Retinal pigment epithelial cell (primary cell): ENCODE results near the gene MYH16.
A peak's percentile ranks its signal among the peaks of the same experiment; 100 is the strongest.
"Not testable (repeated sequence)": the region's sequence is repeated elsewhere in the genome, so short reads cannot be mapped to it uniquely, and the experiment has no call there.

Experiments
- DNase-seq: peaks from one replicate; pipeline ENCODE4 v3.0.0-alpha.2; 2010; ENCODE audit warnings: low read depth
- H3K4me3 ChIP-seq: 2 replicates; pipeline ENCODE4 v1.5.1; 2011; ENCODE audit warnings: mild to moderate bottlenecking, low read length, control low read depth, moderate library complexity
- TF ChIP-seq, protein P1 (sequence below): conservative IDR thresholded peaks from 2 replicates; pipeline ENCODE4 v1.5.1; 2011; ENCODE audit warnings: low read depth, low read length, control low read depth, inconsistent platforms

Gene MYH16

GRCh38 chr7:99272476-99273045 lies at the start of gene MYH16:
TSS of gene MYH16 (plus strand) at chr7:99272839.
- H3K4me3 ChIP-seq: no peak within 1 kb of the TSS
- TF ChIP-seq, protein P1, sequence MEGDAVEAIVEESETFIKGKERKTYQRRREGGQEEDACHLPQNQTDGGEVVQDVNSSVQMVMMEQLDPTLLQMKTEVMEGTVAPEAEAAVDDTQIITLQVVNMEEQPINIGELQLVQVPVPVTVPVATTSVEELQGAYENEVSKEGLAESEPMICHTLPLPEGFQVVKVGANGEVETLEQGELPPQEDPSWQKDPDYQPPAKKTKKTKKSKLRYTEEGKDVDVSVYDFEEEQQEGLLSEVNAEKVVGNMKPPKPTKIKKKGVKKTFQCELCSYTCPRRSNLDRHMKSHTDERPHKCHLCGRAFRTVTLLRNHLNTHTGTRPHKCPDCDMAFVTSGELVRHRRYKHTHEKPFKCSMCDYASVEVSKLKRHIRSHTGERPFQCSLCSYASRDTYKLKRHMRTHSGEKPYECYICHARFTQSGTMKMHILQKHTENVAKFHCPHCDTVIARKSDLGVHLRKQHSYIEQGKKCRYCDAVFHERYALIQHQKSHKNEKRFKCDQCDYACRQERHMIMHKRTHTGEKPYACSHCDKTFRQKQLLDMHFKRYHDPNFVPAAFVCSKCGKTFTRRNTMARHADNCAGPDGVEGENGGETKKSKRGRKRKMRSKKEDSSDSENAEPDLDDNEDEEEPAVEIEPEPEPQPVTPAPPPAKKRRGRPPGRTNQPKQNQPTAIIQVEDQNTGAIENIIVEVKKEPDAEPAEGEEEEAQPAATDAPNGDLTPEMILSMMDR: no peak
- no peak for DNase-seq

- peak; percentile 11 for DNase-seq
- H3K4me3 ChIP-seq: not testable (repeated sequence)
These were observed 48.3 kb upstream of the MYH16 start for GRCh38 chr7:99224263-99224898.

GRCh38 chr7:99224899-99225265 lies 47.8 kb upstream of the MYH16 start:
- TF ChIP-seq, protein P1: no peak
- no peak for DNase-seq
- H3K4me3 ChIP-seq: no peak overlapping the region

DNA sequence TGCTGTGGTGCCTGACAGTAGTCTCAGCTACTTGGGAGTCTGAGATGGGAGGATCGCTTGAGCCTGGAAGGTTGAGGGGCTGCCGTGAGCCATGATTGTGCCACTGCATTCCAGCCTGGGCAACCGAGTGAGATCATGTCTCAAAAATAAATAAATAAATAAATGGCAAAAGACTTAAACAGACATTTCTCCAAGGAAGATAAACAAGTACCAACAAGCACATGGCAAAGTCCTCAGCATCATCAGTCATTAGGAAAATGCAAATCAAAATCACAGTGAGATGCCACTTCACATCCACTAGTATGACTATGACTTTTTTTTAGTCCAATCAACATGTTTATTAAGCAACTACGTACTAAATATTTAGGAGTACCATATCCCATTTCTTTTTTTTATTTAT lies 43.4 kb upstream of the MYH16 start:
- no peak for DNase-seq
- TF ChIP-seq, protein P1: no peak
- no peak overlapping the region for H3K4me3 ChIP-seq

DNA sequence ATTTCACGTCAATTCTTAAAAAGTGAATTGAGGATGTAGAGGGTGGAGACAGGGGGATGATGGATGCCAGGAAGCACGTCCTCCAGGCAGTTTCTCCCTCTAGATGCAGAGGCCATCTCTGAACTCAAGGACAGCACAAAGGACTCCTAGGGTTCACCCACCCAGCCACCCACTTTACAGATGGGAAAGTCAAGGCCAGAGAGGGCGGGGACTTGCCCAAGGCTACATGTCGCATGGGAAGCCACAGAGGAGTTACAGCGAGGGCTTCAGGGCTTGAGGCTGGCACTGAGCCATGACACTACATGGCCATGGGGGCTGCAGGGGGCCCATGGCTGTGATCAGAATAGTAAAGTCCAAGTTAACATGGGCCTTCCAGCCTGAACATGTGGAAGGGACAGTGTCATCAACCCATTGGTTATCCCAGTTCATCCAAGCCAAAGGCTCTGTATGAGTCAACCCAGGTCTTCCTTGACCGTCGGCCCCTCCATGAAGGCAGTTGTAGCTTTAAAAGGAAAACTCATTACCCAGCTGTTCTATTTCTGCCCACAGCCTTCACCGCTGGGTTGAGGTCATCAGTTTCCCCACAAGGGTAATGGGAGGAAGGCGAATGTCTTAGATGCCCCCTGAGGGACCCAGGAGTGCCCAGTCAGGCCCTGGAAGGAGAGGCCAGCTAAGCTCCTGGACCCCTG lies 40.4 kb upstream of the MYH16 start:
- TF ChIP-seq, protein P1: no peak
- DNase-seq: no peak
- H3K4me3 ChIP-seq: no peak overlapping the region

- H3K4me3 ChIP-seq, DNase-seq: not testable (repeated sequence)
These were observed 39.7 kb upstream of the MYH16 start for GRCh38 chr7:99232955-99233354.

DNA sequence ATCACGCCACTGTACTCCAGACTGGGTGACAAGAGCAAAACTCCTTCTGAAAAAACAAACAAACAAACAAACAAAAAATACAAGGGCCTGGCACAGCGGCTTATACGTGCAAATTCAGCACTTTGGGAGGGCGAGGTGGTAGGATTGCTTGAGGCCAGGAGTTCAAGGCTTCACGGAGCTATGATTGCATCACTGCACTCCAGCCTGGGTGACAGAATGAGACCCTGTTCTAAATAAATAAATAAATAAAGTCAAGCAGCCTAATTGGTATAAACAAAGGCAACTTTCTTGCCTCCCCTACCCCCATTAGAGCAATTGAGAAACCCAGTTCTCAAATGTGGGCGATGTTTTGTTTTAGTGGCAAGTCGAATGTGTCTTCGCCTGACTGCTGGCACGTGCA lies 38.5 kb upstream of the MYH16 start:
- no peak for DNase-seq
- TF ChIP-seq, protein P1: no peak
- H3K4me3 ChIP-seq: no peak overlapping the region

DNA sequence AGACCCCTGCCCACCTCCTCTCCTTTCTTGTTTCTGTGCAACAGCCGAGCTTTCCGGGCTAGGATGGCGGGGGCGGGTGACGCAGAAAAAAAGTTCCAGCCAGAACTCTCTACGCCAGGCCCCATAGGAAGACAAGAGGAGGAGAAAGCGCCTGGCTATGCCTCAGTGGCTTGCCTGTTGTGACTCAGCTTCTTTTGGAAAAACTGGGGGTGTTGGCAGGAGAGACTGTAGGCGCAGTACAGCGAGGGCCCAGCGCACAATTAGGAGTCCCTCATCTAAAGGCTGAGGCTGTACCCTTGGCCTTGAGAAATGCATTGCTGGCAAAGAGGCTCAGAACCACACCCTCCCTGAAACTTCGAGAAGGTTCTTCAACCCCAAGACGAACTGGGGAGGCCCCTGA lies 36.7 kb upstream of the MYH16 start:
- DNase-seq: no peak
- TF ChIP-seq, protein P1: no peak
- H3K4me3 ChIP-seq: no peak overlapping the region

DNA sequence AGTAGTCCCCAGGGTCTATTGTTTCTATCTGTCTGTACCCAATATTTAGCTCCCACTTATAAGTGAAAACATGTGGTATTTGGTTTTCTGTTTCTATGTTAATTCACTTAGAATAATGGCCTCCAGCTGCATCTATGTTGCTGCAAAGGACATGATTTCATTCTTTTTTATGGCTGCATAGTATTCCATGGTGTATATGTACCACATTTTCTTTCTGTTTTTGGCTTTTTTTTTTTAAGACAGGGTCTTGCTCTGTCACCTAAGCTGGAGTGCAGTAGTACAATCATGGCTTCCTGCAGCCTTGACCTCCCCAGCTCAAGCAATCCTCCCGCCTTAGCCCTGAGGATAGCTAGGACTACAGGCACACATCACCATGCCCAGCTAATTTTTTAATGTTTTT lies 34.8 kb upstream of the MYH16 start:
- not testable (repeated sequence) for DNase-seq, H3K4me3 ChIP-seq
